ENCODE data around the gene ASTN2. TPM values are rescaled to one million over a fixed set of nuclear protein-coding genes. Genes with fewer than 3 reads are reported as not detected.

ASTN2 gene
- total RNA-seq, 2 donors from 2014 or later, result 113 to 153 TPM

- no peaks in the 10 kb centered on the region for H3K4me1 ChIP-seq (replicated peaks)
- no peak for DNase-seq (ENCODE audit: low spot score)
These were observed 43.2 kb upstream of the ASTN2 start for GRCh38 chr9:117458066-117458465.

GRCh38 chr9:117454711-117455110, 39.9 kb upstream of the ASTN2 start:
- Histone ChIP-seq H3K36me3 (no peaks in the 10 kb centered on the region), H3K27me3 (replicated peaks; ENCODE audit: insufficient read depth) (no peaks in the 10 kb centered on the region), H3K9me3 (no peaks in the 10 kb centered on the region), H3K27ac (no peak overlapping the region), H3K4me3 (no peak overlapping the region), H3K4me1 (replicated peaks) (no peaks in the 10 kb centered on the region)
- DNase-seq (ENCODE audit: low spot score), result no peak
- intact Hi-C loops (cut with DNase I), result no loop called here
- TF ChIP-seq CTCF (IDR thresholded peaks at IDR 0.05) (no peak), POLR2A (IDR thresholded peaks at IDR 0.05) (no peak), POLR2AphosphoS5 (IDR thresholded peaks at IDR 0.05) (no peak)

More at GRCh38 chr9:117458066-117458465, 43.2 kb upstream of the ASTN2 start:
- H3K36me3 ChIP-seq, result no peaks in the 10 kb centered on the region
- no peak overlapping the region for H3K4me3 ChIP-seq
- no peak for TF ChIP-seq CTCF (IDR thresholded peaks at IDR 0.05)
- no peak for TF ChIP-seq POLR2AphosphoS5 (IDR thresholded peaks at IDR 0.05)
- TF ChIP-seq POLR2A (IDR thresholded peaks at IDR 0.05), result no peak
- H3K27me3 ChIP-seq (replicated peaks; ENCODE audit: insufficient read depth), result no peaks in the 10 kb centered on the region
- intact Hi-C loops (cut with DNase I), result no loop called here
- H3K9me3 ChIP-seq, result no peaks in the 10 kb centered on the region
- 89% methylated on average over 3 of the region's 3 CpGs for WGBS
- no peak overlapping the region for H3K27ac ChIP-seq

- H3K4me1 ChIP-seq (replicated peaks), result no peaks in the 10 kb centered on the region
- no peak overlapping the region for H3K4me3 ChIP-seq
- no peaks in the 10 kb centered on the region for H3K36me3 ChIP-seq
- 79% methylated on average over 1 of the region's 1 CpG for WGBS
- no peak for DNase-seq (ENCODE audit: low spot score)
- intact Hi-C loops (cut with DNase I), result no loop called here
- H3K27me3 ChIP-seq (replicated peaks; ENCODE audit: insufficient read depth), result no peaks in the 10 kb centered on the region
- no peak overlapping the region for H3K27ac ChIP-seq
- TF ChIP-seq POLR2A (IDR thresholded peaks at IDR 0.05), result no peak
- TF ChIP-seq CTCF (IDR thresholded peaks at IDR 0.05), result no peak
- no peak for TF ChIP-seq POLR2AphosphoS5 (IDR thresholded peaks at IDR 0.05)
- H3K9me3 ChIP-seq, result no peaks in the 10 kb centered on the region
These were observed 38.9 kb upstream of the ASTN2 start for GRCh38 chr9:117453737-117454136.

GRCh38 chr9:117451311-117451710, 36.5 kb upstream of the ASTN2 start:
- intact Hi-C loops (cut with DNase I), result no loop called here
- no peak overlapping the region for H3K27ac ChIP-seq
- 60% methylated on average over 2 of the region's 2 CpGs for WGBS
- no peaks in the 10 kb centered on the region for H3K36me3 ChIP-seq
- TF ChIP-seq CTCF (IDR thresholded peaks at IDR 0.05), result no peak
- DNase-seq (ENCODE audit: low spot score), result no peak
- no peak overlapping the region for H3K4me3 ChIP-seq
- no peaks in the 10 kb centered on the region for H3K4me1 ChIP-seq (replicated peaks)
- H3K27me3 ChIP-seq (replicated peaks; ENCODE audit: insufficient read depth), result no peaks in the 10 kb centered on the region
- H3K9me3 ChIP-seq, result no peaks in the 10 kb centered on the region

- Histone ChIP-seq H3K27me3 (replicated peaks; ENCODE audit: insufficient read depth) (no peaks in the 10 kb centered on the region), H3K27ac (no peak overlapping the region), H3K4me1 (replicated peaks) (no peaks in the 10 kb centered on the region), H3K9me3 (no peaks in the 10 kb centered on the region), H3K4me3 (no peak overlapping the region), H3K36me3 (no peaks in the 10 kb centered on the region)
- DNase-seq (ENCODE audit: low spot score), result no peak
- intact Hi-C loops (cut with DNase I), result no loop called here
- 70% methylated on average over 3 of the region's 3 CpGs for WGBS
- TF ChIP-seq CTCF (IDR thresholded peaks at IDR 0.05), result no peak
- no peak for TF ChIP-seq POLR2AphosphoS5 (IDR thresholded peaks at IDR 0.05)
- no peak for TF ChIP-seq POLR2A (IDR thresholded peaks at IDR 0.05)
These were observed 33.2 kb upstream of the ASTN2 start for GRCh38 chr9:117448066-117448465.

All from prostate gland (tissue), 2 donors.